Measurements from ENCODE around the gene ERG. TPM values are rescaled to one million over a fixed set of nuclear protein-coding genes. Genes with fewer than 3 reads are reported as not detected.

Gene ERG
- total and polyA plus RNA-seq, 4 donors = 3.3 to 6.0 (median 4.1) TPM

Small RNA genes lying within 50 kb of the gene (small RNA-seq; reads per million reads assigned to genes)
- not detected for gene SNRPGP13

Other genes starting within 250 kb of the ERG start
- 1 to 10 TPM in 1 of 2 donors, under 1 TPM in 1; 0.61 to 4.8 TPM for gene KCNJ15, start 241.5 kb downstream of the ERG start, total RNA-seq
- gene KCNJ15, start 241.5 kb downstream of the ERG start, polyA plus RNA-seq = 1 to 10 TPM; 1.0 to 3.5 TPM